GM12873 (cell line): ENCODE results near the gene CRACR2B.
A peak's percentile ranks its signal among the peaks of the same experiment; 100 is the strongest.

Experiments
- TF ChIP-seq, protein P1 (sequence below): IDR thresholded peaks from 2 replicates; pipeline ENCODE4 v1.5.1; 2012; ENCODE audit warnings: low read depth, mild to moderate bottlenecking, moderate library complexity, low read length, control low read depth; ENCODE audit not compliant: insufficient read depth; ENCODE audit errors: missing control alignments

The CRACR2B gene

DNA sequence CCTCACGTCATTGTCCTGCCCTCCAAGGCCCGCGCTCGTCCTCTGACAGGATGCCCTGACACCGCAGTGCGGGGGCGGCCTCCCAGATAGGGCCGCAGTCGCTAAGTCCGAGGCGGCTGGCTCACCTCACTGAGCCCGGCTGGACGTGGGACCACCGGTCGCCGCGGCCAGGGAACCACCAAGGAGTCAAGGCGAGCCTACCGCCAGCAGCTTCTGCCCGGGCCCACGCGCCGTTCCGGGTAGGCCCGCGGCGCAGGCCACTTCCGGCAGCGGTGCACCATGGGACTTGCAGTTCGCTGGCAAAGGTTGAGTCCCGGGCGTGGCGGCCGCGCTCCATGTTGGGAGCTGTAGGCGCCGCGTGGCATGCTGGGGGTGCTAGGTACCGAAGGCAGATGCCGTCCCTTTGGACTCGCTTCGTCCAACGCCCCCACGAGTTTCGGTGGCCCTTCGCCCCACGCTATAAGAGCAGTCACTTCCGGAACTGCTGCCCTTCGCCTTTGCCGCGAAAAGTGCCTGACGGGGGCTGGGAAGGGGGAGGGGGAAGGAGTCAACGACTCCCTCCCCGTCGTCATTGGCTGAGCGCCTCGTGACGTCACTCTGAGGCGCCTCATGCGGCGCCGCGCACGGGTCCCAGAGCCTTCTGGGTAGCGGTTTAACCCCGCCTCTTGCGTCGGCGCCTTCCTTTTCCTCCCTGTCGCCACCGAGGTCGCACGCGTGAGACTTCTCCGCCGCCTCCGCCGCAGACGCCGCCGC lies 18.3 kb upstream of the CRACR2B start, which contains the start of gene RPLP2:
Gene RPLP2, plus strand, starts transcription at position 681 of the 753 bp plus-strand sequence. CDS start 268 bp downstream, outside the sequence.
- TF ChIP-seq, protein P1, sequence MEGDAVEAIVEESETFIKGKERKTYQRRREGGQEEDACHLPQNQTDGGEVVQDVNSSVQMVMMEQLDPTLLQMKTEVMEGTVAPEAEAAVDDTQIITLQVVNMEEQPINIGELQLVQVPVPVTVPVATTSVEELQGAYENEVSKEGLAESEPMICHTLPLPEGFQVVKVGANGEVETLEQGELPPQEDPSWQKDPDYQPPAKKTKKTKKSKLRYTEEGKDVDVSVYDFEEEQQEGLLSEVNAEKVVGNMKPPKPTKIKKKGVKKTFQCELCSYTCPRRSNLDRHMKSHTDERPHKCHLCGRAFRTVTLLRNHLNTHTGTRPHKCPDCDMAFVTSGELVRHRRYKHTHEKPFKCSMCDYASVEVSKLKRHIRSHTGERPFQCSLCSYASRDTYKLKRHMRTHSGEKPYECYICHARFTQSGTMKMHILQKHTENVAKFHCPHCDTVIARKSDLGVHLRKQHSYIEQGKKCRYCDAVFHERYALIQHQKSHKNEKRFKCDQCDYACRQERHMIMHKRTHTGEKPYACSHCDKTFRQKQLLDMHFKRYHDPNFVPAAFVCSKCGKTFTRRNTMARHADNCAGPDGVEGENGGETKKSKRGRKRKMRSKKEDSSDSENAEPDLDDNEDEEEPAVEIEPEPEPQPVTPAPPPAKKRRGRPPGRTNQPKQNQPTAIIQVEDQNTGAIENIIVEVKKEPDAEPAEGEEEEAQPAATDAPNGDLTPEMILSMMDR, result no peak

DNA sequence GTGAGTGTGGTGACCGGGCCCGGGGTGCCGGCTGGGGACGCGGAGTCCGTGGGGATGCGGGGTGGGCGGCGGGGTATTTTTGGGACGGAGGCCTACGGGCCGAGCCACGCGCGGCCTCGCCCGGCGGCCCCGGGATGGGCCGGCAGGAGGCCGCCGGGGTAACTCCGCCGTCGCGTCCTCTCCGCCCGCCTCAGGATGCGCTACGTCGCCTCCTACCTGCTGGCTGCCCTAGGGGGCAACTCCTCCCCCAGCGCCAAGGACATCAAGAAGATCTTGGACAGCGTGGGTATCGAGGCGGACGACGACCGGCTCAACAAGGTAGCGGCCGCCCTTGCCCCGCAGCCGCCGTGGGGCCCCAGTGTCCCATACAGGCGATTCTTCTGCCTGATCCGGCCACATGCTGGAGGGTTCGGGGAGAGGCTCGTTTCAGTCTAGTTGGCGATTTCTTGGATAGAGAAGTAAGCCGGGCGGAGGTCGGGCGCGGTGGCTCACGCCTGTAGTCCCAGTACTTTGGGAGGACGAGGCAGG lies 17.6 kb upstream of the CRACR2B start:
- TF ChIP-seq, protein P1, result peak; percentile 4

DNA sequence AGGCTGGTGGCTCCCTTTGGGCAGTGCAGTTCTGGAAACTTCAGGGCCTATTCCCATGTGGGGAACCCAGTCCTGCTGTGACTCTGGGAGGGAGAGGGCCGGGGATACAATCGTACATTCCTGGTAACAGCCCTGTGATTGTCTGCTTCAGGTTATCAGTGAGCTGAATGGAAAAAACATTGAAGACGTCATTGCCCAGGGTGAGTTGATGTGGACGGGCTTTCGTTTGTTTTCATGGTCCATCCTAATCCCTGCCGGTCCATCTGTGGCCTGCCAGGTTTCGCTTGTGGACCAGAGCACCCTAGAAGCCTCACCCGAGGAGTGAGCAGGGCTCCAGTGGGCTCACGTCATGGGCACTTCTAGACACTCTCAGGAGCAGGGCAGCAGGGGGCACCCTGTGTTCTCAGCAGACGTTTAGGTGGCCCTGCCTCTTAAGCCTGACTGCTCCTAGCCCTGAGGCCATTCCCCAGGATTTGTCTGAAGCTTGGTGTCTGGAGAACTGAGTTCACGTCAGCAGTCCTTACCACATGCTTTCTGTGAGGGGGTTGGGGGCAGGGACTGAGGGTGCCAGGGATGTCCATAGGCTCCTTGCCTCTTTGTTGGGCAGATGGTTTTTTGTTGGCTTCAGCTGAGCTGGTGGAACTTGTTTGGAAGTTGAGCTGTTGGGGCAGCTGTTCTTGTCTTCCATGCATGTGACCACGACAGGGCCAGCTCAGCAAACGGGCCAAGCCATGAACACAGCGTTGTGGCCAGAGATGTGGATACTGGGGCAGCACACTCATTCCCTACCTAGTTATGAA lies 16.1 kb upstream of the CRACR2B start:
- TF ChIP-seq, protein P1, result peak; percentile 8

DNA sequence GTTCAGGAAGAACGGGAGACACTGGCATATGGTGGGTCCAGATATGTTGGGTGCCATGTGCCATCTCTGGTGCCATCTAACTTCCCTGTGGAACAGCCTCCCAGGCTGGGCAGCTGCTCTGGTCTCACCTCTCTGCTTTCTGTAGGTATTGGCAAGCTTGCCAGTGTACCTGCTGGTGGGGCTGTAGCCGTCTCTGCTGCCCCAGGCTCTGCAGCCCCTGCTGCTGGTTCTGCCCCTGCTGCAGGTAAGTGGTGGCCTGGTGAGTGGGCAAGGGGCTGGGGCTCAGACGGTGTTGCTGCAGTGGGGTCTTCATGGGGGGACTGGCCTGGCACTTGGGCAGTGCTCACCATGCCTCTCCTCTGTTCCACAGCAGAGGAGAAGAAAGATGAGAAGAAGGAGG lies 15.3 kb upstream of the CRACR2B start:
- TF ChIP-seq, protein P1, result no peak

DNA sequence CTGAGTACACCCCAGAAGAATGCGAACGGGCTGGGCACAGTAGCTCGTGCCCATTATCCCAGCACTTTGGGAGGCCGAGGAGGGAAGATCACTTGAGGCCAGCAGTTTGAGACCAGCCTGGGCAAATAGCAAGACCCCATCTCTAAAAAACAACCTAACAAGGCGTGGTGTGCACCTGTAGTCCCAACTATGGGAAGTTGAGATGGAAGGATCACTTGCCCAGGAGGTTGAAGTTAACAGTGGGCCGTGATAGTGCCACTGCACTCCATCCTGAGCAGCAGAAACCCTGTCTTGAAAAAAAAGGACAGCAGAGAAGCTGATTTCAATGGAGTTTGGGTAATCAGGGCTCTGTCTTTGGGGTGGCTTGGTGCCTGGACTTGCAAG lies 14.7 kb upstream of the CRACR2B start:
- TF ChIP-seq, protein P1, result no peak

DNA sequence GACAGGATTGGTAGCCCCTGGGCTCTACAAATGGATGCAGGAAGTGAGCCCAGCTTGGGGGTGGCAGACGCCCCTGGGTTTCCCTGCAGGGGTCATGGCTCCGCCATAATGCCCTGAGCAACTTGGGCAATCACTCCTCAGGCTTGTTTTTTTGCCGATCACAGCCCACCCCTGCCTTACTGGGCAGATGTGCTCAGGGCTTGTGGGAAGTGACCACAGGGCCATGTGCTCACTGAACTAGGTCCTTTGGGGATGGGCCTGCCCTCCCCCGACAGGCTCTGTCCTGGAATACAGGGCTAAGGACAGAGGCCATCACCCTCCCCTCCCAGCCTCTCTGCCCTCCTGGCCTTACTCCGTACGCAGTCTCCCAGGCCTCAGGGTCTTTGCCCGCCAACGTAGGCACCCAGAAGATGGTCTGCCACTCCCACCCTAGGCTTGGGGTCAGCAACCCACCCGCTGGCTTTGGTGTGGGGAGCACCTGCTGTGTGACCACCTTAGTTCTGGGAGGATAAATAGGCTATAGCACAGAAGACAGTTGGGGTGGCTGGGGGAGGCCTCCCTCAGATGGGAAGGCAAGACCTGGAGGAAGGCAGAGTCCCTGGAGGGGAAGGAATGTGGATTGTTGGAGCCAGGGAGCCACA lies 14.1 kb upstream of the CRACR2B start:
- TF ChIP-seq, protein P1, result no peak
